ENCODE measurements around the gene PLAGL1.
"Not testable (repeated sequence)": the region's sequence is repeated elsewhere in the genome, so short reads cannot be mapped to it uniquely, and the experiment has no call there.

Gene PLAGL1

GRCh38 chr6:143929975-143930374 lies 78.1 kb downstream of the PLAGL1 start:
- no peak for TF ChIP-seq CTCF (conservative IDR thresholded peaks at IDR 0.05; ENCODE audit: low read length)
- no peak for TF ChIP-seq EZH2phosphoT487 (IDR thresholded peaks at IDR 0.05; ENCODE audit: borderline replicate concordance)
- no peaks in the 10 kb centered on the region for H3K79me2 ChIP-seq (ENCODE audit: insufficient read depth, low read length)
- H3F3A ChIP-seq (ENCODE audit: low read depth): no peaks in the 10 kb centered on the region
- H2AFZ ChIP-seq (ENCODE audit: low read length): no peak overlapping the region
- H3K9me3 ChIP-seq (ENCODE audit: insufficient read depth, low read depth, low read length): no peaks in the 10 kb centered on the region
- H3K4me2 ChIP-seq (ENCODE audit: low read depth, low read length, poor library complexity, severe bottlenecking): no peak overlapping the region
- H3K9me2 ChIP-seq (replicated peaks; ENCODE audit: low read depth, low read length): no peaks in the 10 kb centered on the region
- H3K4me1 ChIP-seq (ENCODE audit: insufficient read depth, low read length, poor library complexity, severe bottlenecking): no peaks in the 10 kb centered on the region
- H4K20me1 ChIP-seq (ENCODE audit: insufficient read depth, low read length, poor library complexity, severe bottlenecking): no peaks in the 10 kb centered on the region
- H3K27me3 ChIP-seq (ENCODE audit: insufficient read depth, low read length, poor library complexity, severe bottlenecking): no peaks in the 10 kb centered on the region
- no peak overlapping the region for H3K4me3 ChIP-seq (ENCODE audit: low read length, poor library complexity, severe bottlenecking)
- no peaks in the 10 kb centered on the region for H3K36me3 ChIP-seq (ENCODE audit: insufficient read depth, low read length)
- H3K9ac ChIP-seq (ENCODE audit: low read depth, low read length, poor library complexity, severe bottlenecking): no peak overlapping the region

GRCh38 chr6:143928853-143929252 lies 79.2 kb downstream of the PLAGL1 start:
- Histone ChIP-seq H3K36me3 (ENCODE audit: insufficient read depth, low read length) (no peaks in the 10 kb centered on the region), H3K4me1 (ENCODE audit: insufficient read depth, low read length, poor library complexity, severe bottlenecking) (no peaks in the 10 kb centered on the region), H3F3A (ENCODE audit: low read depth) (no peaks in the 10 kb centered on the region), H3K4me3 (ENCODE audit: low read length, poor library complexity, severe bottlenecking) (no peak overlapping the region), H2AFZ (ENCODE audit: low read length) (no peak overlapping the region), H3K4me2 (ENCODE audit: low read depth, low read length, poor library complexity, severe bottlenecking) (no peak overlapping the region), H3K79me2 (ENCODE audit: insufficient read depth, low read length) (no peaks in the 10 kb centered on the region), H4K20me1 (ENCODE audit: insufficient read depth, low read length, poor library complexity, severe bottlenecking) (no peaks in the 10 kb centered on the region), H3K27me3 (ENCODE audit: insufficient read depth, low read length, poor library complexity, severe bottlenecking) (no peaks in the 10 kb centered on the region), H3K9ac (ENCODE audit: low read depth, low read length, poor library complexity, severe bottlenecking) (no peak overlapping the region), H3K9me3 (ENCODE audit: insufficient read depth, low read depth, low read length) (no peaks in the 10 kb centered on the region), H3K9me2 (replicated peaks; ENCODE audit: low read depth, low read length) (no peaks in the 10 kb centered on the region)
- no peak for TF ChIP-seq CTCF (conservative IDR thresholded peaks at IDR 0.05; ENCODE audit: low read length)
- no peak for TF ChIP-seq EZH2phosphoT487 (IDR thresholded peaks at IDR 0.05; ENCODE audit: borderline replicate concordance)

- not testable (repeated sequence) for H3K4me2 ChIP-seq (ENCODE audit: low read depth, low read length, poor library complexity, severe bottlenecking); H3K9me2 ChIP-seq (replicated peaks; ENCODE audit: low read depth, low read length); H3K4me1 ChIP-seq (ENCODE audit: insufficient read depth, low read length, poor library complexity, severe bottlenecking); H3K9me3 ChIP-seq (ENCODE audit: insufficient read depth, low read depth, low read length); H3K4me3 ChIP-seq (ENCODE audit: low read length, poor library complexity, severe bottlenecking); H4K20me1 ChIP-seq (ENCODE audit: insufficient read depth, low read length, poor library complexity, severe bottlenecking); H3F3A ChIP-seq (ENCODE audit: low read depth); H3K27me3 ChIP-seq (ENCODE audit: insufficient read depth, low read length, poor library complexity, severe bottlenecking); H3K36me3 ChIP-seq (ENCODE audit: insufficient read depth, low read length); H3K79me2 ChIP-seq (ENCODE audit: insufficient read depth, low read length); H3K9ac ChIP-seq (ENCODE audit: low read depth, low read length, poor library complexity, severe bottlenecking); H2AFZ ChIP-seq (ENCODE audit: low read length)
These were observed 91.0 kb downstream of the PLAGL1 start for GRCh38 chr6:143917026-143917425.

GRCh38 chr6:143912671-143913070 lies 95.4 kb downstream of the PLAGL1 start:
- no peaks in the 10 kb centered on the region for H3K9me2 ChIP-seq (replicated peaks; ENCODE audit: low read depth, low read length)
- no peak overlapping the region for H3K4me3 ChIP-seq (ENCODE audit: low read length, poor library complexity, severe bottlenecking)
- no peaks in the 10 kb centered on the region for H3K27me3 ChIP-seq (ENCODE audit: insufficient read depth, low read length, poor library complexity, severe bottlenecking)
- no peak overlapping the region for H3K9ac ChIP-seq (ENCODE audit: low read depth, low read length, poor library complexity, severe bottlenecking)
- H3K9me3 ChIP-seq (ENCODE audit: insufficient read depth, low read depth, low read length): peaks cover 2% of the 10 kb centered on the region; the same call in 1 of the 2 replicates
- H3K4me1 ChIP-seq (ENCODE audit: insufficient read depth, low read length, poor library complexity, severe bottlenecking): no peaks in the 10 kb centered on the region
- TF ChIP-seq EZH2phosphoT487 (IDR thresholded peaks at IDR 0.05; ENCODE audit: borderline replicate concordance) (no peak), CTCF (conservative IDR thresholded peaks at IDR 0.05; ENCODE audit: low read length) (no peak)
- H3F3A ChIP-seq (ENCODE audit: low read depth): no peaks in the 10 kb centered on the region
- H2AFZ ChIP-seq (ENCODE audit: low read length): no peak overlapping the region
- H3K4me2 ChIP-seq (ENCODE audit: low read depth, low read length, poor library complexity, severe bottlenecking): no peak overlapping the region
- H4K20me1 ChIP-seq (ENCODE audit: insufficient read depth, low read length, poor library complexity, severe bottlenecking): no peaks in the 10 kb centered on the region
- no peaks in the 10 kb centered on the region for H3K36me3 ChIP-seq (ENCODE audit: insufficient read depth, low read length)
- H3K79me2 ChIP-seq (ENCODE audit: insufficient read depth, low read length): no peaks in the 10 kb centered on the region

All from Loucy (cell line).